GM23338 (cell line): ENCODE results near the gene CNTN5. TPM values are rescaled to one million over a fixed set of nuclear protein-coding genes. Genes with fewer than 3 reads are reported as not detected.

Source experiments
- ATAC-seq: fragments of 200-7000 bp; cut with Tn5 transposase; 3 replicates; pipeline ENCODE4 v1.9.1; 2020
- DNase-seq: peaks from one replicate; pipeline ENCODE4 v3.0.0-alpha.2; 2015; ENCODE audit warnings: low spot score
- H2AFZ ChIP-seq: fragments of 200-600 bp; sonication (generic); 2 replicates; pipeline ENCODE4 v1.8.0; 2016; ENCODE audit warnings: antibody characterized with exemption, mild to moderate bottlenecking, moderate library complexity
- H3F3A ChIP-seq: fragments of 200-600 bp; sonication (generic); replicated peaks from 2 replicates; pipeline ENCODE4 v1.8.0; 2017; ENCODE audit warnings: antibody characterized with exemption, mixed run types, low read depth
- H3K27ac ChIP-seq: fragments of 200-600 bp; sonication (generic); 2 replicates; pipeline ENCODE4 v1.6.1; 2016; ENCODE audit warnings: low read depth
- H3K27me3 ChIP-seq: fragments of 200-600 bp; sonication (generic); 2 replicates; pipeline ENCODE4 v1.8.0; 2016; ENCODE audit warnings: mild to moderate bottlenecking, mixed run types, moderate library complexity; ENCODE audit not compliant: insufficient read depth
- H3K36me3 ChIP-seq: fragments of 200-600 bp; sonication (generic); 2 replicates; pipeline ENCODE4 v1.8.0; 2016; ENCODE audit warnings: mild to moderate bottlenecking; ENCODE audit not compliant: insufficient read depth
- H3K4me1 ChIP-seq: fragments of 200-600 bp; sonication (generic); 2 replicates; pipeline ENCODE4 v1.8.0; 2016; ENCODE audit warnings: mild to moderate bottlenecking, moderate library complexity; ENCODE audit not compliant: insufficient read depth
- H3K4me2 ChIP-seq: fragments of 200-600 bp; sonication (generic); 2 replicates; pipeline ENCODE4 v1.7.1; 2017; ENCODE audit warnings: mixed run types
- H3K4me3 ChIP-seq: fragments of 200-600 bp; sonication (generic); 2 replicates; pipeline ENCODE4 v1.6.1; 2016; ENCODE audit warnings: mixed run types
- H3K79me2 ChIP-seq: fragments of 200-600 bp; sonication (generic); replicated peaks from 2 replicates; pipeline ENCODE4 v1.8.0; 2017; ENCODE audit warnings: mild to moderate bottlenecking; ENCODE audit not compliant: insufficient read depth
- H3K9me2 ChIP-seq: fragments of 200-600 bp; sonication (generic); 2 replicates; pipeline ENCODE4 v1.8.0; 2017; ENCODE audit not compliant: insufficient read depth
- H4K20me1 ChIP-seq: fragments of 200-600 bp; sonication (generic); replicated peaks from 2 replicates; pipeline ENCODE4 v1.8.0; 2017; ENCODE audit warnings: mild to moderate bottlenecking; ENCODE audit not compliant: insufficient read depth
- H3K27ac Mint-ChIP-seq: 2 replicates; pipeline ENCODE4 v1.8.0; 2020; ENCODE audit warnings: inconsistent platforms, mild to moderate bottlenecking, moderate library complexity, mixed read lengths
- H3K27me3 Mint-ChIP-seq: 3 replicates; pipeline ENCODE4 v1.8.0; 2022; ENCODE audit warnings: low read depth, mild to moderate bottlenecking, moderate library complexity, mixed read lengths, inconsistent platforms; ENCODE audit not compliant: insufficient read depth, poor library complexity
- H3K36me3 Mint-ChIP-seq: 3 replicates; pipeline ENCODE4 v1.8.0; 2021; ENCODE audit warnings: low read depth, mild to moderate bottlenecking, inconsistent platforms, moderate library complexity, mixed read lengths
- H3K4me1 Mint-ChIP-seq: 3 replicates; pipeline ENCODE4 v1.8.0; 2020; ENCODE audit warnings: mild to moderate bottlenecking, inconsistent platforms, mixed read lengths
- H3K4me3 Mint-ChIP-seq: 3 replicates; pipeline ENCODE4 v1.8.0; 2021; ENCODE audit warnings: moderate library complexity, mild to moderate bottlenecking, inconsistent platforms, mixed read lengths
- H3K9me3 Mint-ChIP-seq: 3 replicates; pipeline ENCODE4 v1.8.0; 2020; ENCODE audit warnings: moderate library complexity, mild to moderate bottlenecking, inconsistent platforms, mixed read lengths
- ETS1 ChIP-seq: IDR thresholded peaks from 2 replicates; pipeline ENCODE4 v1.6.1; 2016; ENCODE audit warnings: antibody characterized with exemption
- JUNB ChIP-seq: IDR thresholded peaks from one replicate; pipeline ENCODE4 v1.6.1; 2016; ENCODE audit warnings: antibody characterized with exemption; ENCODE audit not compliant: unreplicated experiment
- ZNF114 ChIP-seq: fragments of 250-450 bp; sonication (Bioruptor Pico); IDR thresholded peaks from 2 replicates; pipeline ENCODE4 v1.5.0; 2020; ENCODE audit warnings: mild to moderate bottlenecking, moderate library complexity
- polyA plus RNA-seq: library from polyadenylated mRNA; unstranded; fragments of >200 nt; fragmentation: Nextera tagmentation; extraction: Ambion mirVana; gene quantifications from 2 replicates; pipeline ENCODE4 v1.2.1, GENCODE V29; 2016
- total RNA-seq: library from RNA; depleted of rRNA; stranded (reverse); fragments of >200 nt; shearing (Covaris generic); gene quantifications from 2 replicates; pipeline ENCODE4 v1.2.3, GENCODE V29; 2014
- TF ChIP-seq, protein P1 (sequence below): fragments of 250-450 bp; sonication (Bioruptor Pico); IDR thresholded peaks from 2 replicates; pipeline ENCODE4 v1.5.0; 2020; ENCODE audit warnings: mild to moderate bottlenecking, moderate library complexity

CNTN5 gene
- total and polyA plus RNA-seq, 2 experiments from 2014 or later: not detected

DNA sequence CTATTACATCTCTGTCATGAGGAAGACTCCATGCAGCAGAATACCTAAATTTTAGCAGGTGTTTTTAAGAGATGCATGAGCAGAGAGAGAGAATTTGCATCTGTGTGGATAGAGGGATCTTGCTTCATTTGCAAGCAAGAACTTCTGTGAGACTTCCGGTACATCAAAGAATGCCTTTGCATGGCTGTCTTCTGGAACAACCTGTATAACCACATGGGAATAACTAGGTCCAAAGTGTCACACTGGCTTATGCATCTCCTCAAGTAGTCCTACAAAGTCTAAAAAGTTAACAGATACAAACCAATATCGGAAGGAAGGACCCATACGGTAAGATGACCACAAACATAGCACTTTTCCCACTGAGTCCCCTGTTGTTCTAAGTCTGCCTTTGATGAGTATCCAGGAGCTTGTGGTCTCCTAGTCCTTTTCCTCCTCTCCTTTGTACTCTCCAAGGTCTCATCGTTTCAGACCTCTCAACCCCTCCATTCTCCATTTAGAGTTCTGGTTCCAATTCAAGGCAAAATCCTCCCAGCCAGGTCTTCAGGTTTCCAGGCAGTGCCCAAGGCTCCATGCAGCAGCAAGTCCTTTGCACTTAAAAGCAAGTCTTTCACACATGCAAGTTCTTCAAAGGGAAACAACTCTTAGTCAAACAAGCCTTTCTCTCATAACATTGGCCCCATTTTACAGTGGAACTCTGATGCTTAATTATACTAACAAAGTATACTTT is 1084.7 kb downstream of the CNTN5 start:
- H3K36me3 Mint-ChIP-seq: no peaks in the 10 kb centered on the region
- peak; percentile 15 for DNase-seq
- peak; percentile 33; the same call in 1 of the 3 replicates for ATAC-seq

More for the DNA sequence above, 1084.7 kb downstream of the CNTN5 start:
- Histone ChIP-seq H3K9me2 (no peaks in the 10 kb centered on the region), H3K27me3 (no peaks in the 10 kb centered on the region), H3K79me2 (no peaks in the 10 kb centered on the region), H3K36me3 (no peaks in the 10 kb centered on the region), H3K4me3 (0 out of 2 replicates have a peak overlapping the region, but pooled peaks have one; percentile 6), H2AFZ (no peak overlapping the region; the same call in 1 of the 2 replicates), H4K20me1 (no peaks in the 10 kb centered on the region), H3F3A (no peaks in the 10 kb centered on the region), H3K27ac (no peak overlapping the region), H3K4me2 (peak overlapping the region; percentile 48; the same call in 1 of the 2 replicates), H3K4me1 (peaks cover 18% of the 10 kb centered on the region)
- TF ChIP-seq JUNB (no peak), ETS1 (no peak), ZNF114 (no peak)
- TF ChIP-seq, protein P1, sequence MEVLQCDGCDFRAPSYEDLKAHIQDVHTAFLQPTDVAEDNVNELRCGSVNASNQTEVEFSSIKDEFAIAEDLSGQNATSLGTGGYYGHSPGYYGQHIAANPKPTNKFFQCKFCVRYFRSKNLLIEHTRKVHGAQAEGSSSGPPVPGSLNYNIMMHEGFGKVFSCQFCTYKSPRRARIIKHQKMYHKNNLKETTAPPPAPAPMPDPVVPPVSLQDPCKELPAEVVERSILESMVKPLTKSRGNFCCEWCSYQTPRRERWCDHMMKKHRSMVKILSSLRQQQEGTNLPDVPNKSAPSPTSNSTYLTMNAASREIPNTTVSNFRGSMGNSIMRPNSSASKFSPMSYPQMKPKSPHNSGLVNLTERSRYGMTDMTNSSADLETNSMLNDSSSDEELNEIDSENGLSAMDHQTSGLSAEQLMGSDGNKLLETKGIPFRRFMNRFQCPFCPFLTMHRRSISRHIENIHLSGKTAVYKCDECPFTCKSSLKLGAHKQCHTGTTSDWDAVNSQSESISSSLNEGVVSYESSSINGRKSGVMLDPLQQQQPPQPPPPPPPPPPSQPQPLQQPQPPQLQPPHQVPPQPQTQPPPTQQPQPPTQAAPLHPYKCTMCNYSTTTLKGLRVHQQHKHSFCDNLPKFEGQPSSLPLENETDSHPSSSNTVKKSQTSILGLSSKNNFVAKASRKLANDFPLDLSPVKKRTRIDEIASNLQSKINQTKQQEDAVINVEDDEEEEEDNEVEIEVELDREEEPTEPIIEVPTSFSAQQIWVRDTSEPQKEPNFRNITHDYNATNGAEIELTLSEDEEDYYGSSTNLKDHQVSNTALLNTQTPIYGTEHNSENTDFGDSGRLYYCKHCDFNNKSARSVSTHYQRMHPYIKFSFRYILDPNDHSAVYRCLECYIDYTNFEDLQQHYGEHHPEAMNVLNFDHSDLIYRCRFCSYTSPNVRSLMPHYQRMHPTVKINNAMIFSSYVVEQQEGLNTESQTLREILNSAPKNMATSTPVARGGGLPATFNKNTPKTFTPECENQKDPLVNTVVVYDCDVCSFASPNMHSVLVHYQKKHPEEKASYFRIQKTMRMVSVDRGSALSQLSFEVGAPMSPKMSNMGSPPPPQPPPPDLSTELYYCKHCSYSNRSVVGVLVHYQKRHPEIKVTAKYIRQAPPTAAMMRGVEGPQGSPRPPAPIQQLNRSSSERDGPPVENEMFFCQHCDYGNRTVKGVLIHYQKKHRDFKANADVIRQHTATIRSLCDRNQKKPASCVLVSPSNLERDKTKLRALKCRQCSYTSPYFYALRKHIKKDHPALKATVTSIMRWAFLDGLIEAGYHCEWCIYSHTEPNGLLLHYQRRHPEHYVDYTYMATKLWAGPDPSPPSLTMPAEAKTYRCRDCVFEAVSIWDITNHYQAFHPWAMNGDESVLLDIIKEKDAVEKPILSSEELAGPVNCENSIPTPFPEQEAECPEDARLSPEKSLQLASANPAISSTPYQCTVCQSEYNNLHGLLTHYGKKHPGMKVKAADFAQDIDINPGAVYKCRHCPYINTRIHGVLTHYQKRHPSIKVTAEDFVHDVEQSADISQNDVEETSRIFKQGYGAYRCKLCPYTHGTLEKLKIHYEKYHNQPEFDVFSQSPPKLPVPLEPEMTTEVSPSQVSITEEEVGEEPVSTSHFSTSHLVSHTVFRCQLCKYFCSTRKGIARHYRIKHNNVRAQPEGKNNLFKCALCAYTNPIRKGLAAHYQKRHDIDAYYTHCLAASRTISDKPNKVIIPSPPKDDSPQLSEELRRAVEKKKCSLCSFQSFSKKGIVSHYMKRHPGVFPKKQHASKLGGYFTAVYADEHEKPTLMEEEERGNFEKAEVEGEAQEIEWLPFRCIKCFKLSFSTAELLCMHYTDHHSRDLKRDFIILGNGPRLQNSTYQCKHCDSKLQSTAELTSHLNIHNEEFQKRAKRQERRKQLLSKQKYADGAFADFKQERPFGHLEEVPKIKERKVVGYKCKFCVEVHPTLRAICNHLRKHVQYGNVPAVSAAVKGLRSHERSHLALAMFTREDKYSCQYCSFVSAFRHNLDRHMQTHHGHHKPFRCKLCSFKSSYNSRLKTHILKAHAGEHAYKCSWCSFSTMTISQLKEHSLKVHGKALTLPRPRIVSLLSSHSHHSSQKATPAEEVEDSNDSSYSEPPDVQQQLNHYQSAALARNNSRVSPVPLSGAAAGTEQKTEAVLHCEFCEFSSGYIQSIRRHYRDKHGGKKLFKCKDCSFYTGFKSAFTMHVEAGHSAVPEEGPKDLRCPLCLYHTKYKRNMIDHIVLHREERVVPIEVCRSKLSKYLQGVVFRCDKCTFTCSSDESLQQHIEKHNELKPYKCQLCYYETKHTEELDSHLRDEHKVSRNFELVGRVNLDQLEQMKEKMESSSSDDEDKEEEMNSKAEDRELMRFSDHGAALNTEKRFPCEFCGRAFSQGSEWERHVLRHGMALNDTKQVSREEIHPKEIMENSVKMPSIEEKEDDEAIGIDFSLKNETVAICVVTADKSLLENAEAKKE (CRISPR knock-in tag): 0 out of 2 replicates have a peak, but pooled peaks have one; percentile 8
- H3K4me1 Mint-ChIP-seq: peaks cover 17% of the 10 kb centered on the region
- no peak overlapping the region for H3K4me3 Mint-ChIP-seq
- no peaks in the 10 kb centered on the region for H3K27me3 Mint-ChIP-seq
- H3K27ac Mint-ChIP-seq: no peak overlapping the region
- no peaks in the 10 kb centered on the region for H3K9me3 Mint-ChIP-seq
